Posterior vena cava (tissue), 2 donors: ENCODE measurements around the gene URB2. TPM values are rescaled to one million over a fixed set of nuclear protein-coding genes. Genes with fewer than 3 reads are reported as not detected.

ENCODE experiments used
- DNase-seq: peaks from one replicate; pipeline ENCODE4 v3.0.0-alpha.2; 2020; ENCODE audit warnings: low spot score
- intact Hi-C, 2 donors: fragments of 100-400 bp; cut with DNase I; formaldehyde crosslinking; loops; one replicate each; pipeline versions ENCODE4 v1.14.1 to v1.14.2; 2022 to 2023
- total RNA-seq, 2 donors: library from RNA; stranded (reverse); fragmentation: NEBNext Ultra II Directional; extraction: Animal tissue kit (Norgen Biotek cat#: 25700); gene quantifications; one replicate each; pipeline ENCODE4 v1.2.1, GENCODE V29; 2021
- donor health status: DM: yes; HTN: yes; CAD: no.
- donor health status: DM: yes; HTN: yes; CAD: no.

URB2 gene
- total RNA-seq, 2 donors from 2014 or later = 7.5 to 8.3 TPM

DNA sequence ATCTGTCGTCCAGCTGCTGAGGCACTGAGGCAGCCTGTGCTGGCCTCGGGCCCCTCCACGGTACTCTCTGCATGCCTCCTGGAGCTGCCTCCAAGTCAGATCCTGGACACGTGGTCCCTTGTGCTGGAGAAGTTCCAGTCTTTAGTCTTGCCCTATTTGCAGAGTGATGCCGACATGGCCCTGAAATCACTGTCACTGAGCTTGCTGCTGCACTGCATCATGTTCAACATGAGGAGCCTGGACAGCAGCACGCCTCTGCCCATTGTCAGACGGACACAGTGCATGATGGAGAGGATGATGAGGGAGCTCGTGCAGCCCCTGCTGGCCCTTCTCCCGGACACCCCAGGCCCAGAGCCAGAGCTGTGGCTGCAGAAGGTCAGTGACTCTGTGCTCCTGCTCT is 10.0 kb downstream of the URB2 start:
- DNase-seq = no peak
- intact Hi-C loops = no loop called here

DNA sequence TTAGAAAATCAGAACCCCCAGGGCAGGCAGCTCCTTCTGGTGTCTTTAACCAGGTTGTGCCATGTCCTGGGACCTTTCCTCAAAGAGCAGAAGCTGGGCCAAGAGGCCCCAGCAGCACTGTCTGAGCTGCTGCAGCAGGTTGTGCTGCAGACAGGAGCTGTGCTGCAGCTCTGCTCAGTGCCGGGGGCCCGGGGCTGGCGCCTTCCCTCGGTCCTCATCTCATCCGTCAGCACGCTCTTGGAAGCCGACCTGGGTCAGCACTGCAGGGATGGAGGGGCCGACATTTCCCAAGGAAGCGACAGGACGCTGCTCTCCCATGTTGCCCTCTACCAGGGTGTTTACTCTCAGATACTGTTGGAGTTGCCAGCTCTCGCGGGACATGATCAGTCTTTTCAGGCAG is 11.7 kb downstream of the URB2 start:
- no peak for DNase-seq
- intact Hi-C loops = no loop called here

DNA sequence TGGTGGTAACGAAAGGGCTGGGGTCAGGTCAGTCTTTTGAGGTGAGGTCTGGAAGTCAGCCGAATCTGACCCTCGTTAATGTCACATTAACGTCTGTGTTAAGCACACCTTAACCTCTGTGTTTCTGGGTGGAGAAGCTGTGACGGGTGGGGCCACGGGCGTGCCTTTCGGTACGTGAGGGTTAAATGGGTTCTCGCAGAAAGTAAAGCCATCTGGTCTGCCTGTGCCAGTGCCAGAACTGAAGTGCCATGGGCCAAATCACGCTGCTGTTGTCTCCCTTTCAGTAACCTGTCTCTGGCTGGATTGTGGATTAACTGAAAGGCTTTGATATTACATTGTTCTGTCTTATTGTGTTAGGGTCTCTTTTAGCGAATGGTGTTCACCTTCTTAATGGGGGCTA is 14.4 kb downstream of the URB2 start:
- intact Hi-C loops = no loop called here
- no peak for DNase-seq

- DNase-seq = no peak
- intact Hi-C loops = no loop called here
Measured at GRCh38 chr1:229641306-229641705, 15.3 kb downstream of the URB2 start.

GRCh38 chr1:229642376-229642775 is 16.3 kb downstream of the URB2 start:
- no peak for DNase-seq

DNA sequence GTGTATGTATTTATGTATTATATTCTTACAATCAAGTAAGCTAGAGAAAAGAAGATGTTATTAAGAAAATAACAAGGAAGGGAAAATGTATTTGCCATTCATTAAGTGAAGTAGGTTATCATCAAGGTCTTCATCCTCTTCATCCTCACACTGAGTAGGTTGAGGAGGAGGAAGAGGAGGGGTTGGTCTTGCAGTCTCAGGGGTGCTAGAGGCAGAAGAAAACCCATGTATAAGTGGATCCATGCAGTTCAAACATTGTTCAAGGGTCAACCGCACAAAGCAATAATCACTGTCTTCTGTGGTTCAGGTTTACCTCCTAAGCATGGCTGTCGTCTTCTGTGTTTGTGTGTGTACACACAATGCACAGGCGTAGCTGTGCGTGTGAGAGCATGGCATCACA is 16.9 kb downstream of the URB2 start:
- intact Hi-C loops = no loop called here

More at GRCh38 chr1:229642376-229642775, 16.3 kb downstream of the URB2 start:
- intact Hi-C loops = no loop called here

GRCh38 chr1:229643996-229644745 is 18.1 kb downstream of the URB2 start:
- no peak for DNase-seq
- intact Hi-C loops = no loop called here

More for the DNA sequence above, 16.9 kb downstream of the URB2 start:
- no peak for DNase-seq

GRCh38 chr1:229645324-229645993 is 19.4 kb downstream of the URB2 start:
- DNase-seq = no peak
- intact Hi-C loops = no loop called here

DNA sequence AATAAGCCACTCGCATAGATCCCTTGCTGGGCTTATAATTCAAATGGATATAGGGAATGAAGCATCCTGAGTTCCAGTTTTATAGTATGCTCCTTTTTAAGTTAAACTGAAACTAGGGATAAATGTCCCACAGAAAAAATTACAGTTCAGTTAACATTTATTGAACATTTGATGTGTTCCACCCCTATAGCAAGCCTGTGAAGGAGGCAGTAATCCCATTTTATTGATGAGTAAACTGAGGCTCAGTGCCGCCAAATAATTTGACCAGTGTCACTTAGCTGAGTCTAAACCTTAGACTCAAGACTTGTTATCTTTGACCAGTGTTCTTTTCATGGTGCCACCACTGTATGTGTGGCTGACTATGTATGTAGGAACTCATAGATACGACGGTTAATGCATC is 22.4 kb downstream of the URB2 start:
- intact Hi-C loops = no loop called here
- no peak for DNase-seq

GRCh38 chr1:229650045-229650444 is 24.0 kb downstream of the URB2 start:
- DNase-seq = no peak
- intact Hi-C loops = no loop called here

GRCh38 chr1:229651546-229651945 is 25.5 kb downstream of the URB2 start:
- intact Hi-C loops = no loop called here
- no peak for DNase-seq

GRCh38 chr1:229653420-229653819 is 27.4 kb downstream of the URB2 start:
- DNase-seq = no peak
- intact Hi-C loops = no loop called here

GRCh38 chr1:229655781-229656180 is 29.7 kb downstream of the URB2 start:
- intact Hi-C loops = no loop called here
- DNase-seq = no peak

DNA sequence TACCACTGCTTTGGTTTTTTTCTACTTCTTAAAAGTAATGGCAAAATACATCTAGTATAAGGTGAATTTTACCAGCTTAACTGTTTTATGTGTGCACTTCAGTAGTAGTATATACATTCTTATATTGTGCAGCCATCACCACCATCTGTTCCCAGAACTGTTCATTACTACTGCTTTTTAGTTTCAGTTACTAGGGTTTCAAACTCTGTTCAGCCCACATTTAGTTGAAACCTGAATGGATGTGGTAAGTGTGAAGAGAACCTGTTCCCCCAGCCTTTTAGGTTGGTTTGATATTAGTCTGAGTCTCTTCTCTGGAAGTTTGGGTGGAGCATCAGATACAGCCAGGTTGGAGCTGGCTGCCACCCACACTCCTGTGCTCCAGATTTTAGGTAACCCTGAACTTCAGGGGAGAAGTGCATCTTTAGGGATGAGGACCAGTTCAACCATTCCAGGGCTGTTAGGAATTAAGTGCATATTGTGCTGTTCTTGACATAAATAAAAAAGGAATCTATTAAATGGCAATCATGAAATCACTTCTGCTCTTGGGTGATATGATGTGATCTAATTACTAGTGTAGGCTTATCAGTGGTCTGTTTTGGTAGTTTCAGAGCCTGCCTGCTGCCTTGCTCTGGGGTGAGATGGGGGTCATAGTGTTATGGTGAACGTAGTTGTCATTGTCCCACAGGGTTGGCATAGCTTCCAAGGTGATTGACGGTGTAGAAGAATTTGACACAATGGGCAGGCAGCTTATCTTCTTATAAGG is 32.1 kb downstream of the URB2 start:
- no peak for DNase-seq
- intact Hi-C loops = no loop called here

- intact Hi-C loops = loop anchor here (5.0 kb wide), 2 partner anchors 646 to 651 kb away; no protein-coding TSS in a partner anchor
- peak; percentile 93 for DNase-seq
Measured at GRCh38 chr1:229661022-229661877, 35.2 kb downstream of the URB2 start.

GRCh38 chr1:229661897-229662296 is 35.9 kb downstream of the URB2 start:
- DNase-seq = no peak
- intact Hi-C loops = loop anchor here (5.0 kb wide), 2 partner anchors 645 to 650 kb away; no protein-coding TSS in a partner anchor

GRCh38 chr1:229664133-229664689 is 38.2 kb downstream of the URB2 start:
- intact Hi-C loops = loop anchor here (5.0 kb wide), 2 partner anchors 643 to 648 kb away; no protein-coding TSS in a partner anchor
- DNase-seq = no peak

GRCh38 chr1:229665912-229666558 is 40.0 kb downstream of the URB2 start:
- intact Hi-C loops = no loop called here
- no peak for DNase-seq
